ENCODE results near the gene RPL39.
"Not testable (repeated sequence)": the region's sequence is repeated elsewhere in the genome, so short reads cannot be mapped to it uniquely, and the experiment has no call there.

The RPL39 gene

DNA sequence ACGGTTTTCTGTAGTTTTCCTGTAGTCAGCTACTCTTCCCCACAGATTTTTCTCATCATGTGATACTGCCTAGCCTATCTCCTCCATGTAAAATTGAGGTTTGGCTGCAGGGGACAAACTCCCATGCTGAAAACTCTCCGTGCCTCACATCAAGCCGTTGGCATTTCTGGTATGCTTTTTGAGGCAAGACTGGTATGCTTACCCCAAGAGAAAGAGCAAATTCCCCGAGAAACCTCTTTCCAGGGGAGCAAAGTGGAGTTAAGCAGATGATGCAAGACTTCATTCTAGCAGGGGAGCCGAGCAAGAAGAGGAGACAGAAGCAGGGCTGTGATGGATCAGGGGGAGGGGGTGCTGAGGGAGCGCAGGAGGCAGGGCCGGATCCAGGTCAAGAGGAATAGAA is 28.2 kb downstream of the RPL39 start:
- no peak for DNase-seq (ENCODE audit: low spot score)

DNA sequence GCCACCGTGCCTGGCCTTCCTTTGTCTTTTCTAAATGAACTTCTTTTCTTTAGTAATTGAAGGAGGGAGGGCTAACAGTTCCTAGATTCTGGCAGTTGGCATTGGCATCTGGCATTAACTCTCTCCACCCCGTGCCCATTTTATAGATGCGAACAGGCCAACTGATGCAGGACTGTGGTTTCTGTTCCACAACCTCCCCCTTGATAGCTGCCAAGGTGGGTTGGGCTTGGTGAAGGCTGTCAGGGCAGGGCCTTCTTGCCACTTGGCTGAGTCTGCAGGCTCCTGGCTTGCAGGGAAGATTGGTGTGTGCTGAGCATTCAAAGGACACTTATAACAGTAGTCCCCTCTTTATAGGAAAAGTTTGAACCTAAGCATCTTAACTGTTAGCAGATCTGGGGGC is 28.7 kb downstream of the RPL39 start:
- no peak for DNase-seq (ENCODE audit: low spot score)

DNA sequence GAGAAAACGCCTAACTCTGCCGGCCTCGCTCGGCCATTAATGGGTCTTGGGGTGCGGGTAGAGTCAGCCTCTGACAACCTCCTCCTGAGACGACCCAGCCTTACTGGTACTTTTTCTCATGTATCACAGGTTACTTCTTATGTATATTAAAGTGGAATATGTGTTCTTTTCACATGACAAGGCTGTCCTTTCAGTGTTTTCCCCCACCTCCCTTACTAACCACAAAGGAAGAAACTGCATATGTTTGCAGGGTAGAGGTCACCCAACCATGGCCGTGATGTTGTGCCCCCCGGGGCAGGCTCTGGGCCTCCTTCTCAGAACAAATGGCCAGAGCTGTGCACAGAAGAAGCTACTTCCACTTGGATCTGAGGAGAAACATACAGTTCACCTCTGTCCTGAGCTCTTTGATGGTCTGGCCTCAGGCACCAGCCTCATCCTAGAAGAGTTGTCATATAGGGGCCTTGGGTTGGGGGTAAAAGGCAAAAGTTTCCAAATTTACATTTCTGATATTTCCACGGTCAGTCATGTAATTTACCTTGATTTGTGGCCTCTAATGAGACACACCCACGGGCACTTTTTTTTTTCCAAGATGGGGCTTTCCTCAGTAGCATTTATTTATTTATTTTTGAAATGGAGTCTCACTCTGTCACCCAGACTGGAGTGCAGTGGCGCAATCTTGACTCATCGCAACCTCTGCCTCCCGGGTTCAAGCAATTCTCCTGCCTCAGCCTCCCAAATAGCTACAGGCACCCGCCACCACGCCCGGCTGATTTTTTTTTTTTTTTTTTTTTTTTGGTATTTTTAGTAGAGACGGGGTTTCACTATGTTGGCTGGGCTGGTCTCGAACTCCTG is 31.2 kb downstream of the RPL39 start:
- no peak for DNase-seq (ENCODE audit: low spot score)

DNA sequence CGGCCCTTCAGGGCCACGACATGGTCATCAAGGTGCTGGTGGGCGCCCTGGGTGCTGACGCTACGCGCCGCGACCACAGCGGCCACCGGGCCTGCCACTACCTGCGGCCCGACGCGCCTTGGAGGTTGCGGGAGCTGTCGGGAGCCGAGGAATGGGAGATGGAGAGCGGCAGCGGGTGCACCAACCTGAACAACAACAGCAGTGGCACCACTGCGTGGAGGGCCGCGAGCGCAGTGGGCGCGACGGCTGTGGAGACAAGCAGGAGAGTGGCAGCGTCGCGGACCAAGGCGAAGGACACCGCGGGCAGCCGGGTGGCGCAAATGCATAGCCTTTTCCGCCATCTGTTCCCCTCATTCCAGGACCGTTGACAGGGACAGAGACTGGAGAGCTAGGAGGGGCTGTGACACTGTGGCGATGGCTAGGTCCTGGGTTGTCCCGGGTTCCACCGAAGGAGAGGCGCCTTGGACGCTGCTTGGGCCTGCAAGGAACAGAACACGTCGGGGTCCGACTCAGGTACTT is 32.1 kb downstream of the RPL39 start:
- DNase-seq (ENCODE audit: low spot score) = no peak

DNA sequence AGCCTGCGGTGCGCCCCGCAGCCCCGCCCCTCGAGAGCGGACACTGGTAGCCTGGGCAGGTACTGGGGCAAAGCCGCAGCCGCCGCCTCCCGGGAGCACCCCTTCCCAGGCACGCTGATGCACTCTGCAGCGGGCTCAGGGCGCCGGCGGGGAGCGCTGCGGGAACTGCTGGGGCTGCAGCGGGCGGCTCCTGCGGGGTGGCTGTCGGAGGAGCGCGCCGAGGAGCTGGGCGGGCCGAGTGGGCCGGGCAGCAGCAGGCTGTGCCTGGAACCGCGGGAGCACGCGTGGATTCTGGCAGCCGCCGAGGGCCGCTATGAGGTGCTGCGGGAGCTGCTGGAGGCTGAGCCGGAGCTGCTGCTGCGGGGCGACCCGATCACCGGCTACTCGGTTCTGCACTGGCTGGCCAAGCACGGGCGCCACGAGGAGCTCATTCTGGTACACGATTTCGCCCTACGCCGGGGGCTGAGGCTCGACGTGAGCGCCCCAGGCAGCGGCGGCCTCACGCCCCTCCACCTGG is 32.6 kb downstream of the RPL39 start:
- DNase-seq (ENCODE audit: low spot score) = no peak

DNA sequence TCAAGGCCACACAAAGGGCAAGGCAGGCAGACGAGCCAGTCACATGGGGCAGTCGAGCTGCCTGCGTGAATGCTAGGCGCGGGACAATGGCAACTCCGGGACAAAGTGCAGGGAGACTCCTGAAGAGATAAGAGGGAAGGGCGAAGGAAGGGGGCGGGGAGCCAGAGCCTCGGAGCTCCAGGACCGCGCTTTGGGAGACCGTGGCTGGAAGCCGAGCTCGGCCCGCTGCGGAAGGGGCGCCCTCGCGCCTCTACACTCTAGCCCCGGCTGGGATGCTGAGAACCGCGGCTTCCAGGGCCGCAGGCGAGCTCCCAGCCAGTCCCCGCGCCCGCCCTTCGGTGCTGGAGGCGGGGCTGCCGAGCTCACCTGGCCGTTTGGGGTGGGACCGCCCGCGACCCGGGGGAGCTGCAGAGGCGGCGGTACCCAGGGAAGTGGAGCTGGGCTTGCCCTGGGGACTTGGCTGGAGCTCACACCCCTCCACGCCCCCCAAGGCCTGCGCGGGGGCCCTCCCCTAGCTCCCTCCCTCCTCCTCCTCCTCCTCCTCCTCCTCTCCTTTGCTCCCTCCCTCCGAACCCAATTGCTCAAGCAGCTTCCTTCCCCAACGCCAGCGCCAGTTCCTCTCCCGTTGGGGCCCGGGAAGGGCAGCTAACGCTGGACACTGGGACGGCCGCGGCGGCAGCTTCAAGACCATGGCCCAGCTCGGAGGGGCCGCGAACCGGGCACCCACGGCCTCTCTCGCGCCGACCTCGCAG is 33.3 kb downstream of the RPL39 start, which contains the start of gene SOWAHD:
Gene SOWAHD, plus strand, starts transcription at position 610 of the 752 bp plus-strand sequence. Its CDS starts 80 bp downstream, at position 690.
- no peak for DNase-seq (ENCODE audit: low spot score)

DNA sequence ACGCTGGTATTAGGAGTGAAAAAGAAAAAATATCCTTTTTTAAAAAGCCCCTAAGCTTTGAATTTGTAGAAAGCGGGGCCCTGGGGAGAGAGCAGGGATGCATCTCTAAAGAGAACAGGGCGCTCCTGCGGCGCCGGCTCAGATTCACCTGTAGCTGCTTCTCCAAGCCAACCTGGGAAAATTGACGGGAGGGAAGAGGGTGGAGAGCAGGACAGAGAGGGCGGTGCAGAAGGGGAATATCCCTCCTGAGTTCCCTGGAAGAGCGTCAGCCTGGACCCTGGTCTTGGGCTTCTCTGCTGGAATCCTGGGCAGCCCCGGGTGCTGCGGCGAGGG is 33.8 kb downstream of the RPL39 start:
- DNase-seq (ENCODE audit: low spot score) = no peak

DNA sequence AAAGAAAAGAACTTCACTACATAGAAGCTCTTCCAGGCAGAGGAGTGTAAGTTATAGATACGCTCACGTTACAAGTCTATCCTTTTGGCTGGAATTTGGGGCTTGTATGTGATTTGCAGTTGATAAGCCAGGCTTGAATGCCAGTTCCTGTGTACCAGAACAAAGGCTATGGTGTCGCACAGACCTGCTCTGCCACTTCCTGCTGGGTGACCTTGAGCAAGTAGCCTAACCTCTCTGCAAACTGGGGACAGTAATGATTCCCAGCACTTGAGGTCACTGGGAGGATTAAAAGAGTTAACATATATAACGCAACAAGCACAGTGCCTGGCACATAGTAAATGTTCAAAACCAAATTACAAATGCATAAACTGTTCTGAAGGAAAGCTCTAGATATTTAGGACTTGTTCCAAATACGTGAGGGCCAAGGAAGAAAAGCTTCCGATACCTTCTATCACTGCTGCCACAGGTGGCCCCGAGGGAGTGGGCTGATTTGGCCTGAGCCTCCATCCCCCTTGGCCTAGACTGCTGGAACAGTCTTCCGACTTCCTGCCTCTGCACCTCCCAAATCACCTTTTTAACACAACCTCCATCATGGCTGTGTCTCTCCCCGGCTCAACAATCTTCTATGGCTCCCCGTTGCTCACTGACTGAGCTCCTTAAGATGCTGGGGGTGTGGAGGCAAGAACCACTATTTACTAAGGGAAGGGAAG is 34.3 kb downstream of the RPL39 start:
- no peak for DNase-seq (ENCODE audit: low spot score)

DNA sequence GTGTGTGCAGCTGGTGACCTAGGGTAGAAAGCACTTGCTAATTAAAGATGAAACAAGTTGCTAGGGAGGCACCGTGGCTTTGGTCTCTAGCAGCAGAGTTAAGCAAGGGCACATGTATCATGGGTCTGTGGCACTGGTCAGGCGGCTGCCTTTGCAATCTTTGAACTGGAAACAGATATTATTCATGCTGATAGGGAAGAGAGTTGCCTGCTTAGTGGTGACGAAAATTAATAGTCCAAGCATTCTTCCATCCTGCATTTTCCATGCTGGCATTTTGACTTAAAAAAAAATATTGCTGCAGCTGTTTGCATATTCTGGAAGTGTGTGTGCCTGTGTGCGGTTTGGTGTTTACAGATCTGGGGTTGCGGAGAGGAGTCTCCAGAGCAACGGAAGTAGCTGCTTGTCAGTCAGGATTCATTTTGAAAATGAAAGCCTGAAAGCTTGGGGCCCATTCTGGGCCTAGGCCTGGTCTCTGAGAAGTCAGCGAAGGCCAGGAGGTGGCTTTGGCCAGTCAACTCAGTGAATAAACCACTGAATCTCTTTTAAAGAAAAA is 35.4 kb downstream of the RPL39 start:
- no peak for DNase-seq (ENCODE audit: low spot score)

DNA sequence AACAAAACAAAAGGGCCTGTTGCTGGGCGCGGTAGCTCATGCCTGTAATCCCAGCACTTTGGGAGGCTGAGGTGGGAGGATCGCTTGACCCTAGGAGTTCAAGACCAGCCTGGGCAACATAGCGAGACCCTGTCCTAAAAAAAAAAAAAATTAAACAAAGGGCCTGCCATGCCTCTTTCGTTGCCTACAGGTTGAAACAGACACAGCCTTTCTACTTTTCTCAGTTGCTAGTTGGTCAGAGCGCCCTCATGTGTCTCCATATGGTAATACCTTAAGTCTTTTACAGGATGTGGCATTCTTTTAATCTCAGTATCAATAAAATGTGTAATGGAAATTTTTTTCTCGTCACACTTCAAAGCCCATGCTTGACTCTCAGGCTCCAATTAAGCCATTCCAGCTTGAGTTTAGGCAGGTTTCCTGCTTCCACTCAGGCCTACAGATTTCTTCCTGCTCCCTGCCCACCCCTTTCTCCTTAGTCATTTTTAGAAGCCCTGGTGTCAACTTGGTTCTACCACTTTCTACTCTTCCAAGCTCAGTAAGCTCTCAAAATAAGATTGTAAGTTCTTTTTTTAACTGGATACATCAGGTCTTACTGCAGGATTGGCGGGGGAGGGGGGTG is 37.7 kb downstream of the RPL39 start:
- peak; percentile 42 for DNase-seq (ENCODE audit: low spot score)

DNA sequence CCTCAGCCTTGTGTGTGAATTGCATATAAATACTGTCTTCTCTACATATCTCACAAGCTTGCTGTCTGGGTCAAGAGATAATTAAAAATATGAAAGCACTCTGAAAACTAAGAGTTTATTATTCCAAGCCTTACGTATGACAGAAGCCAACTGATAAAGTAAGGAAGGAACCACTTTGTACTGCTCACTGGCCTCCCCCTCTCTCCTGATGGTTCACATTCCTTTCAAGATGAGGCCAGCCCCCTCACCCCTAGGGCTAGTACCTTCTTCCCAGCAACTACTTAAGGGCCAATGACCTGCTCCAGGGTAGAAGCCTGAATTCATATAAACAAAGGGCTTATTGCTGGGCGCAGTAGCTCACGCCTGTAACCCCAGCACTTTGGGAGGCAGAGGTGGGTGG is 38.4 kb downstream of the RPL39 start:
- DNase-seq (ENCODE audit: low spot score) = no peak

DNA sequence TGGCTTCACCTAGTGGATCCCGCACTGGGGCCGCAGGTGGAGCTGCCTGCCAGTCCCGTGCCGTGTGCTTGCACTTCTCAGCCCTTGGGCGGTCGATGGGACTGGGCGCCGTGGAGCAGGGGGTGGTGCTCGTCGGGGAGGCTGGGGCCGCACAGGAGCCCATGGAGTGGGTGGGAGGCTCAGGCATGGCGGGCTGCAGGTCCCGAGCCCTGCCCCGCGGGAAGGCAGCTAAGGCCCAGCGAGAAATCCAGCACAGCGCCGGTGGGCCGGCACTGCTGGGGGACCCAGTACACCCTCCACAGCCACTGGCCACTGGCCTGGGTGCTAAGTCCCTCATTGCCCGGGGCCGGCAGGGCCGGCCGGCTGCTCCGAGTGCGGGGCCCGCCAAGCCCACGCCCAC is 40.7 kb downstream of the RPL39 start:
- DNase-seq (ENCODE audit: low spot score) = not testable (repeated sequence)

DNA sequence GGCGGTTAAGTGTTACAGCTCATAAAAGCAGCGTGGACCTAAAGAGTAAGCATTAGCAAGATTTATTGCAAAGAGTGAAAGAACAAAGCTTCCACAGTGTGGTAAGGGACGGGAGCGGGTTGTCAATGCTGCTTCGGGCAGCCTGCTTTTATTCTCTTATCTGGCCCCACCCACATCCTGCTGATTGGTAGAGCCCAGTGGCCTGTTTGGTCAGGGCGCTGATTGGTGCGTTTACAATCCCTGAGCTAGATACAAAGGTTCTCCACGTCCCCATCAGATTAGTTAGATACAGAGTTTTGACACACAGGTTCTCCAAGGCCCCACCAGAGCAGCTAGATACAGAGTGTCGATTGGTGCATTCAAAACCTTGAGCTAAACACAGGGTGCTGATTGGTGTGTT is 41.3 kb downstream of the RPL39 start:
- DNase-seq (ENCODE audit: low spot score) = not testable (repeated sequence)

DNA sequence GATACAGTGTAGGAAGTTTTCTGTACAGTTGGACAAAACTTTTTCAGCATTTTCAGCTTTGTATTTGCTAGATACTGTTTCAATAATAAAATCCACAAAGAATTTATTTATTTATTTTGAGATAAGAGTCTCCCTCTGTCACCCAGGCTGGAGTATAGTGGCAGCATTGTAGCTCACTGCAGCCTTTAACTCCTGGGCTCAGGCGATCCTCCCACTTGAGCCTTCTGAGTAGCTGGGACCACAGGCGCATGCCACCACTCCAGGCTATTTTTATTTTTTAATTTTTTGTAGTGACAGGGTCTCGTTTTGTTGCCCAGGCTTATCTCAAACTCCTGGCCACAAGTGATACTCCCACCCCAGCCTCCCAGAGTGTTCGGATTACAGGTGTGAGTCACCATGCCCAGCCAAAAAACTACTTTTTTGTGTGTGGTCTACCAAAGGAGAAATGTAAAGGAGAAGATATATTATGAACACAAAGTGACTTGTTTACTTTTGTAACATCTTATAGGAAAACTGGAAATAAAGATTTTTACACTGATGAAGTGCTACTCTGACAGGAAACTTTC is 46.1 kb downstream of the RPL39 start:
- DNase-seq (ENCODE audit: low spot score) = no peak

DNA sequence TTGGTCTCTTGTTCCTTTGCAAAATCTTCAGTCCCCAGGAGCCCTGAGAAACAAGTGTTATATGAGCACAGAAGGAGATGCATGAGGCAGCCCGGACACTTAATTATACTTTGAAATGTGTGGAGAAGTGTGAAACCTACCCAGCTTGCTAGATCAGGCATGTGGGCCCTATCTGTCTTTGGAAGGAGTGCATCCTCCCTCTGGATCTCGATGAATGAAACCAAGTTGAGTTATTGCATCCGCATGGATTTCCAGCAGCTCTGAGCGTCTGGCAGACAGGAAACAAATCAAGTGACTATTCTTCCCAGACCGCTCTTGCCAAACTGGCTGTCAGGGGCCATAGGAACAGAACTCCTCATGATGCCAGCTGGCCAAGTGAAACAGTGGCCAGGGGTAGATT is 52.7 kb downstream of the RPL39 start:
- peak; percentile 22 for DNase-seq (ENCODE audit: low spot score)
